DMS153 (cell line): ENCODE results near the gene CENPP.
A peak's percentile ranks its signal among the peaks of the same experiment; 100 is the strongest.

ENCODE experiments used
- DNase-seq: peaks from one replicate; lab custom pipeline; 2025; lab: John Stamatoyannopoulos, UW

Gene CENPP

DNA sequence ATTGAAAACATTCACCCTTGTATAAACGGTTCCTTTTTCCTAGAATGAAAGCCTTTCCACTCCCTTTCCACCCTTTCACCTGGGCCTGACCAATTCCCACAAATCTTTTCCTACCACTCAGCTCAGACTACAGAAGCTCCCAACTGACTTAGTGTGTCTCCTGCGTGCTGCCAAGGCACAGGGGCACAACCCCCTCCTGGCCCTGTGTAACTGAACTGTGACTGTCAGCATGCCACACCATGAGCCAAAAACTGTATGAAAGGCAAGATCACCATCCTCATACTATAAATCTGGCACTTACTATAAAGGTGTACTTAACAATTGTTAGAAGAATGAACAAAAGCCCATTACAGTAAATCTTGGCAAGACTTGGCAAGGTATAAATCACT is 12.1 kb upstream of the CENPP start:
- DNase-seq, result no peak

DNA sequence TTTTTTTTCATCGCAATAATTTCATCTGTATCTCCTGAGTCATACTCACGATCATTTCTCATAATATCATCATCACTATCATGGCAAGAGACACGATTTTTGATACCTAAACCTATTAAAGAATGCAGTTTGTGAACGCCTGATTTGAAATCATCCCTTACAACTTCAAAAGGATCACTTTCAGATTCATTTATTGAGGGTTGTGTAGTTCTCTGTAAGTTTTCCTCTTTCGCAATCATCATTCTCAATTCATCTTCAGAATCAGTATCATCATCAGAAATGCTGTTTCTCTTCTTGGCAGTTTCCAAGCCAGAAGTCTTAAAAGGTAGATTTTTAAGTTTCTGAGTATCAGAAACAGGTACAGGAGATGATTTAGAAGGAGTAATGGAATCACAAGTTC is 10.3 kb upstream of the CENPP start:
- no peak for DNase-seq

- no peak for DNase-seq
Measured at GRCh38 chr9:92324431-92324830, 1.3 kb upstream of the CENPP start.

- no peak for DNase-seq
Measured at GRCh38 chr9:92324889-92325268, 874 bp upstream of the CENPP start.

DNA sequence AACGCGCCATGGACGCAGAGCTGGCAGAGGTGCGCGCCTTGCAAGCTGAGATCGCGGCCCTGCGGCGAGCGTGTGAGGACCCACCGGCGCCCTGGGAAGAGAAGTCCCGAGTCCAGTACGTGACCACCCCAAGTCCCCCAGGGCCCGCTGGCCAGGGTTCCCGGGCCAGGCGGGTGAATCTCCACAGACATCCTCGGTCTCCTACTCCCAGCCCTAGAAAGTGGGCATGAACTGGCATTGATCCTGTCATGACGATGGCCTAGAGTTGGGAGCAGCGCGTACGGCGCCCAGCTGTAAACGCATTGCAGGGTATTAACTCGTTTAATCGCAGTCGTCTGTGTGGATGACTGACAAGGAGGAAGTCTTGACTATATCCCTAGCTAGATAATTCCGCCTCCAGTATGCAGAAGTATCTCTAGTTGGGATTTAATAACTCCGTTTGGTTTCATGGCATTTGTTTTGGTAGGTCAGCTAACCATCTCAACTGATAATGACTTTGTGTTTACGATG is 293 bp downstream of the CENPP start:
- no peak for DNase-seq

DNA sequence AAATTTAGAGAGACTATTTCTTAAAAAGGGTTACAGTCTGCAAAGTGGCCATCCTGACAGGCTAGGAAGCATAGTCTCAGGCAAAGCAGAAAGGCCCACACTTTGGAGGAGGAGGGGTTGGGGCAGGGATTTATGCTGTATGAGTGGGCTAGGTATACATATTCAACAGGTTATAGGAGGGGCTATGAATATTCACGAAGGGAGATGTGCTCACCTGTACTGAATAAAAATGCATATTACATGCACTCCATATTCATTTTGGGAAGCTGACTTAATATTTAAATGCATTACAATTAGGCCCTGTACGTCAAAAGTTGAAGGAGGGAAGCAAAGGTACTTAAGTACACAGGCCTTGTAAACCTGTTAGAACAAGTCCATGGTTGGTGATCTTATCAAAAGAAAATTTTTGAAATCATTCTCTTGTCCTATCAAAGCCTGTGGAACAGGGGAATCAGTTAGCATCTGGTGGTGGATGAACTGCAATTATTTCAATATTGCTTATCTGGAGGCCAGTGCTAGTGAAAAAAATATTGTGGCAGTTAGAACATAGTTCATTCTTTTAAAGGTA is 1.6 kb downstream of the CENPP start:
- no peak for DNase-seq

DNA sequence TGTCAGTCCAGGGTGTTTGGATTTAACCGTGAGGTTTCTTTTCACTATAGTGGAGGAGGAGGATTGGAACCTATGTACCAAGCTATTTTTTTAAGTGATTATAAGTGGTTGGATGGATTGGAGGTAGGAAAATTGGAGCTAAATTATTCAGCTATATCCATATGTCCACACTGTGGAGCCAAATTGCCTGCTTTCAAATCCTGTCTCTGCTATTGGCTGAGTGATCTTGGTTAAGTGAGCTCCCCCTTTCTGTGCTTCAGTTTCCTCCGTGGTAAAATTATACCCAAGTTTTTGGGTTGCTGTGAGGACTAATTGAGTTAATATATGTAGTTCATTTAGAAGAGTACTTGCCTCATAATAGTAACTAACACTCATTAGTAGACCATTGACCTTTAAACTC is 2.5 kb downstream of the CENPP start:
- no peak for DNase-seq

- DNase-seq, result no peak
Measured at GRCh38 chr9:92332577-92333281, 7.0 kb downstream of the CENPP start.

- no peak for DNase-seq
Measured at GRCh38 chr9:92333282-92333634, 7.5 kb downstream of the CENPP start.

GRCh38 chr9:92341578-92341977 is 15.8 kb downstream of the CENPP start:
- DNase-seq, result no peak

DNA sequence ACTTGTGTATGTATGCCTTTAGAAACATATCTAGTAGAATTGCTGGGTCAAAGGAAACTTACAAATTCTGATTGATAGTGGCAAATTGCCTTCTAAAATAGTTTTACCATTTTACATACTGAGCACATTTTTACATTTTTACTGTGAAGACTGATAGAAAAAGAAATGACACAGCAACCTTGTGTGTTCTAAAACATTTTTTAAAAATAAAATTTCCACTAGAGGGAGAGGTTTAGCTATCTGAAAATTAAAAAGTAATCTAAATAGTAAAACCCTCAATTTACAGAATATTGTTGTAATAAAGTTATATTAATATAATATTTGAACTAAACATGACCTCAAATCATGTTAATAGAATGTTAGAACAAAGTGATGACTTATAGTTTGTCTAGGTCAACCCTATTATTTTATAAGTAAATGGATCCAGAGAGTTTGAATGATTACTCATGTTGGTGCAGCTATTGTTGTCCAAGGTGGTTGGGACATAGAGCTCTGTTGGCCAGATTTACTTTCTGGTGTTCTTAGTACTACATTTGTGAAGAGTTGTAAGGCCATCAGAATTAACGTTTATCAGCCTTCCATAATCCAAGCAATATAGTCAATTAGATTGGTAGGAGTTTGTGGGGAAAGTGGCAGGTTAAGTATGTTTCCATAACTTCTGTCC is 17.2 kb downstream of the CENPP start:
- DNase-seq, result no peak

DNA sequence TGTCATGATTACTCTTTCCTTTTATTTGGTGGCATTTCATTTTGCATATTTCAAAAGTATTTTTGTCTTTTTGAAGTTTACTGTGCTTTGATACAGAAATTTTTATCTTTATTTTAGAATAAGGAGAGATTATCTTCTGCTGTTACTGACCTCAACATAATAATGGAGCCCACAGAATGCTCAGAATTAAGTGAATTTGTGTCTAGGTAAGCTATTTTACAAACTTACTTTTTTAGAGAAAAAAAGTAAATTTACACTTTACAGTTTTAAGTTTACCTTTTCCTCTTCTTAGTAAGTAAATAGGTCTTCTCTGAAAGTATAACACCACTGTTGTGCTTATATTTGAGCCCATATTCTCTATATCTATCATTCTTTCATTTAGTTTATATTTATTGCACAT is 19.8 kb downstream of the CENPP start:
- DNase-seq, result no peak

GRCh38 chr9:92349771-92350739 is 24.3 kb downstream of the CENPP start:
- no peak for DNase-seq

DNA sequence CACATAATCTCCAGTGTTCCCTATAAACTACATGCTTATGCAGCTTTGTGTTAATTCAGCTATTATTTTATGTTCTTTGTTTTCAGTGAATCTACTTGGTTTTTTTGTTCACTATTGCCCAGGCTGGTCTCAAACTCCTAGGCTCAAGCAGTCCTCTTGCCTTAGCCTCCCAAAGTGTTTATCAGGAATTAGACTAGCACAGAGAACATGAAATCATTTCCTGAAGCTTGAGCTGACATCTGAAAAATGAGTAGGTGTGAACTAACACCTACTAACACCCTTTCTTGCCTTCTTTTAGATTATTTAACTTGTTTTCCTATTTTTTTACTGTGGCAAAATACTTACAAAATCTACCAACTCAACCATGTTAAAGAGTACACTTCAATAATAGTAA is 25.0 kb downstream of the CENPP start:
- DNase-seq, result no peak

DNA sequence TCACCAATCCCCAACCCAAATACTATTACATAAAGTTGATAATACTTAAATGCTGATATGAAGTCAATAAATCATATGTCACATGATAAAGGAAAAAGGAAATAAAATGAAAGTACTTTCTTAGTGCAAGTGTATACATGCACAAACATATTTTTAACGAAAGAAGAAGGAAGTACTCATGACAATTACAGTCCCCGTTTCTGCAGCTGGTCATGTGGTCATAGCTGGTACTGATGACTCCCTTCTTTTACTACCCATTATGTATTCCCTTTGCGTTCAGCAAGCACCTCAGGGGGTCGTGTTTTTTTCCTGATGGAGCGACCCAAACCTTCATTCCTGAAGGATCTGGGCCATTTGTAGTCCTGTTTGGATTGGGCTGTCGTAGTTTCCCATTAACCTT is 27.3 kb downstream of the CENPP start:
- DNase-seq, result no peak

- no peak for DNase-seq
Measured at GRCh38 chr9:92359394-92359995, 33.7 kb downstream of the CENPP start.

DNA sequence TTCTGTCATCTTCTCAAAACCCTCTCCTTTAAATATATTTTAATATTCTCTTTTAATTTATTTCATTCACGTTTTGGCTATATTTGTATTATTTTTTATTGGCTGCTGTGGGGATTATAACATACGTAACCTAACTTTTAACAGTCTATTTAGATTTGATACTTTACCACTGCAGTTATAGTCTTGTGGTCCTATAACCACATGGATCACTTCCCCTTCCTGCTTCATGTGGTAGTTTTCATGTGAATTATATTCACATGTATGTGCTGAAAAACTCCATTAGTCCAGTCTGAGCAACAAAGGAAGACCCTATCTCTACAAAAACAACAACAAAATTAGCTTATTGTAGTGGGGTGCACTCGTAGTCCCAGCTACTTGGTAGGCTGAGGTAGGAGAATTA is 34.3 kb downstream of the CENPP start:
- DNase-seq, result no peak

DNA sequence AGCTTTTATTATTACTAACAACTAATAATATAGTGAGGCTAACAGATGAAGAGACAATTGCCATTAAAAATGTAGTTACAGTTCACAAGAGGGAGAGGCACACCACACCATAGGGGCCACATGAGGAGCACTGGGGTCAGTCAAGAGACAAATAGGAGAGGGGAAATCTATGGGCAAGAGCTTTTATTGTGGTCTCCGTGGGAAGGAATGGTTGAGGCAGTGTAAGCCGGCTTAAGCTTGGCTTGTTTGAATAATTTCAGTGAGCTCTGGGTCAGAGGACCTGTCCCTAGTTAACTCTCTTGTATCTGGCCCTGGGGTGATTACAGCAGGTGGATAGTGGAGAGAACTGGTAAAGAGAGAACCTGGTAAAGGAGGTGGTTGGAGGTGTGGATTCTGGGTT is 43.3 kb downstream of the CENPP start:
- no peak for DNase-seq

GRCh38 chr9:92373167-92373566 is 47.4 kb downstream of the CENPP start:
- no peak for DNase-seq

- DNase-seq, result peak; percentile 44
Measured at GRCh38 chr9:92377876-92378275, 52.1 kb downstream of the CENPP start.

DNA sequence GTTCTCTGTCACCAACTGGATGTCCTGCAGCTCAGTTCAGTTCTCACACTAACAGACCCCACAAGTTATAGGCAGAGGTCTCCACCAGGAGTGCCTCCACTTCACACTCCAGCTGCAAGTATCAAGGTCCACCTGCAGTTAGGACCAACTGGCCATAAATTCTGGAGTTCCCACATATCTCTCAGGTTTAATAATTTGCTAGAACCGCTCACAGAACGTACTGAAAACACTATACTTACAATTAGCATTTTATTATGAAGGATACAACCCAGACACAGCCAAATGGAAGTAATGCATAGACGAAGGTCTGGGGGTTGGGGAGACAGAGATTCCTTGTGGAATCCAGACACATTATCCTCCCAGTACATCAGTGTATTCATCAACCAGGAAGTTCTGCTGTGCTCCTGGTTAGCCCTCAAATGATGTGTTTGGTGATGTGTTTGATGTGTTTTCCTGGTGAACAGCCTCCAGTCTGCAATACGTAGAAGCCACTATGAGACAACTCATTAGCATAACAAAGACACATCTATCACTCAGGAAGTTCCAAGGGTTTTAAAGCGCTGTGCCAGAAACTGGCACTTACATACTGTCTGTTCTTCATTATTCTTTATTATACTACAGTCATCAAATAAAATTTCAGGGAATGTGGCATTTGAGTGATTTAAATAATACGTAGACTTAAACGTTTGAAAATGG is 53.3 kb downstream of the CENPP start:
- peak; percentile 90 for DNase-seq
